Retina (tissue), 1 donor: ENCODE results near the gene PNMA3.
"Not testable (repeated sequence)": the region's sequence is repeated elsewhere in the genome, so short reads cannot be mapped to it uniquely, and the experiment has no call there.

ENCODE experiments used
- DNase-seq: peaks from one replicate; pipeline ENCODE4 v3.0.0-alpha.2; 2016

The PNMA3 gene, protein sequence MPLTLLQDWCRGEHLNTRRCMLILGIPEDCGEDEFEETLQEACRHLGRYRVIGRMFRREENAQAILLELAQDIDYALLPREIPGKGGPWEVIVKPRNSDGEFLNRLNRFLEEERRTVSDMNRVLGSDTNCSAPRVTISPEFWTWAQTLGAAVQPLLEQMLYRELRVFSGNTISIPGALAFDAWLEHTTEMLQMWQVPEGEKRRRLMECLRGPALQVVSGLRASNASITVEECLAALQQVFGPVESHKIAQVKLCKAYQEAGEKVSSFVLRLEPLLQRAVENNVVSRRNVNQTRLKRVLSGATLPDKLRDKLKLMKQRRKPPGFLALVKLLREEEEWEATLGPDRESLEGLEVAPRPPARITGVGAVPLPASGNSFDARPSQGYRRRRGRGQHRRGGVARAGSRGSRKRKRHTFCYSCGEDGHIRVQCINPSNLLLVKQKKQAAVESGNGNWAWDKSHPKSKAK

DNA sequence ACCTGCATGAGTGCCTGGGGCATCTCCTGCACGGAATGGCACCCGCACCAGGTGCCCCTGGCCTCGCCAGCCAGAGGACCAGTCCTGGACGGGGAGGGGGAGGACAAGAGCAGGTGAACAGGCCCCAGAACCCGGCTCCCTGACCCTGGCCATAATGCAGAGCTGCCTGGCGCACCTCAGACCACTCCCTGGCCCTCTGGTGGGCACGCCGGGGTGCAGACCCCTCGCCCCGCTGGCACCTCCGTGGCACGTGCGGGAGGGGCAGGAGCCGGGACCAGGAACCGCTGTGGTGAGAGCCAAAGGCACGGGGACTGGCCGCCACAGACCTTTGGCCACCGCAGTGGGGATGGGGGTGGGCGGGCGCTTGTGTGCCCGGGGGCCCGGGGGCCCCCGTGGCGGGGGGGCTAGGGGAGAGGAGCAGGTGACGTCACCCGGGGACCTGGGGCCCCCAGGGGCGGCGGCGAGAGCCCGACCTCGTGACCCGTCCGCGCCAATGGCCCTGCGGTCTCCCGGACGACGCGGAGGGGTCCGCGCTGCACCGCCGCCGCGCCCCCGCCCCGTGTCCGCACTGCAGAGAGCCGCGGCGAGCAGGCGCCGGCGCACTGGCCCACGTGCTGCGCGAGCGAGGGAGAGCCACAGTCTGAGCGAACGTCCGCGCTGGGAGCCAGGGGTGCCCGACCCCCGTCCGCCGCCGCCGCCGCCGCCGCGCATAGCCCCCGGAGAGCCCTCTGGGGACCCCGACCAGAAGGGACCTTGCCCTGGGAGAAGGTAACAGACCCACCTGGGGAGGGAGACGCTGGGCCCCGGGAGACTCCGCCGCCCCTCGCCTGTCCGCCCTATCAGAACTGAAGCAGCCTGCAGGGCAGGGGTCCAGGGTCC lies at the start of gene PNMA3:
PNMA3 (plus strand) TSS at position 600 of the 879 bp plus-strand sequence. CDS start 586 bp downstream, outside the sequence.
- peak; percentile 65 for DNase-seq

DNA sequence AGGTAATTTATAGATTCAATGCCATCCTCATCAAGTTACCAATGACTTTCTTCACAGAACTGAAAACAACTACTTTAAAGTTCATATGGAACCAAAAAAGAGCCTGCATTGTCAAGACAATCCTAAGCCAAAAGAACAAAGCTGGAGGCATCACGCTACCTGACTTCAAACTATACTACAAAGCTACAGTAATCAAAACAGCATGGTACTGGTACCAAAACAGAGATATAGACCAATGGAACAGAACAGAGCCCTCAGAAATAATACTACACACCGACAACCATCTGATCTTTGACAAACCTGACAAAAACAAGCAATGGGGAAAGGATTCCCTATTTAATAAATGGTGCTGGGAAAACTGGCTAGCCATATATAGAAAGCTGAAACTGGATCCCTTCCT lies 39.1 kb upstream of the PNMA3 start:
- DNase-seq, result not testable (repeated sequence)

DNA sequence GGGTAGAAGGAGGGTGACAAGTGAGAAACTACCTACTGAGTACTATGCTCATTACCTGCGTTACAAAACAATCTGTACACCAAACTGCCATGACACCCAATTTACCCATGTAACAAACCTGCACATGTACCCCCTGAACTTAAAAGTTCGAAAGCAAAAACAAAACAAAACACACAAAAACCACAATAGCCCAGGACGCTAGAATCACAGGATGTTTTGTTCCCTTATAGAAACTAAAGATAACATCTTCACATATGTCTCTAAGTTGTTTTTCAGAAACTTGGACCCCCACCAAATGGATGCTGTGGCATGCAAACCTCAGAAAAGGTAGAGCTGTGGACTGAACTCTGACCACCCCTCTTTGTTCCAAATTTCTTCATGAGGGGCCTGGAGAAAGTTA lies 37.1 kb upstream of the PNMA3 start:
- DNase-seq, result no peak

DNA sequence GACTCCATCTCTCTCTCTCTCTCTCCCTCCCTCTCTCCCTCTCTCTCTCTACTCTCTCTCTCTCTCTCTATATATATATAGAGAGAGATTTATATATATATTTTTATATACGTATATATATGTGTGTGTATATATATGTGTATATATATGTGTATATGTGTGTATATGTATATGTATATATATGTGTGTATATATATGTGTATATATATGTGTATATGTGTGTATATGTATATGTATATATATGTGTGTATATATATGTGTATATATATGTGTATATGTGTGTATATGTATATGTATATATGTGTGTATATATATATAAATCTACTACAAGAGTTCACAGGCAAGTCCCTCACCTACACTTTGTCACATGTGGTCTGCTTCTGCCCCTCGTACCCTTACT lies 29.8 kb upstream of the PNMA3 start:
- DNase-seq, result not testable (repeated sequence)

DNA sequence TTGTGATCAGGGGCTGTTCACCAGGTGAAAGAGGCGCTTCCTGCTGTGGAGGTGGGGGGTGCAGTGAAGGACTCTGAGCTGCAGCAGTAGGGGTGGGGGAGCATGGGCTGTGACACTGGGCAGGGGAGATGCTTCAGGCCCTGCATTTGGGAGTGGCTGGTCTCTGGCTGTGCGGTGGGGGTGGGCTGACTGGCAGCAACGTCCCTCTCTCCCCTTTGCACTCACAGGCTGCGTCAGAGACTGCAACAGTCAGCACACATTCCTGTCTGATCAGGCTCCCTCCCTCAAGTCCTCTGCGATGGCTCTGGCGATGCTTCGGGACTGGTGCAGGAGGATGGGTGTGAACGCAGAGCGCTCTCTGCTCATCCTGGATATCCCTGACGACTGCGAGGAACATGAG lies 27.8 kb upstream of the PNMA3 start:
- not testable (repeated sequence) for DNase-seq

DNA sequence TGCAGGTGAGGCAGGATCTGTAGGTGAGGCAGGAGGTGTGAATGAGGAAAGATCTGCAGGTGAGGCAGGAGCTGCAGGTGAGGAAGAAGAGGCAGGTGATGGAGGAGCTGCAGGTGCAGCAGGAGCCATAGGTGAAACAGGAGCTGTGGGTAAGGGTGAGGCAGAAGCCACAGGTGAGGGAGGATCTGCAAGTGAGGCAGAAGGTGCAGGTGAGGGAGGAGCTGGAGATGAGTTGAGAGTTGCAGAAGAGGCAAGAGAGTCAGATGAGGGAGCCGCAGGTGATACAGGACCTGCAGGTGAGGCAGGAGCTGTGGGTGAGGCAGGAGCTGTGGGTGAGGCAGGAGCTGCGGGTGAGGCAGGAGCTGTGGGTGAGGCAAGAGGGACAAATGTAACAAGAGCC lies 27.1 kb upstream of the PNMA3 start:
- DNase-seq, result no peak

DNA sequence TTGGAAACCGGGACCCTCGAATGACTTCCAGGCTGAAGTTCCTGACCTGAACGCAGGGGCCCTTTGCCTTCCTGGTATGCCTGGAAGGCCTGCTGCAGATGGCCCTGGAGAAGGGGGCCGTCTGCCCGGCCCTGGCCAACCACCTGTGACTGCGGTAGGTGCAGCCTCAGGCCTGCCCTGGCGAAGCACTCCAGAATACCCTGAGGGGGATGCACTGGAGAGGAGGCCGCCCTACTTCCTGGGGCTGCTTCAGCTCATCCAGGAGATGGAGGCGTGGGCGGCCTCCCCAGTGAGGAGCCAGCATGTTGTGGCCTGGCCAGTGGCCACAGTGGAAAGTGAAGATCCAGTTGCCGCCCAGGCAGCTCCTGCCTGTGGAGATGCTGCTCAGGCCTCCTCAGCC lies 26.4 kb upstream of the PNMA3 start:
- DNase-seq, result no peak

DNA sequence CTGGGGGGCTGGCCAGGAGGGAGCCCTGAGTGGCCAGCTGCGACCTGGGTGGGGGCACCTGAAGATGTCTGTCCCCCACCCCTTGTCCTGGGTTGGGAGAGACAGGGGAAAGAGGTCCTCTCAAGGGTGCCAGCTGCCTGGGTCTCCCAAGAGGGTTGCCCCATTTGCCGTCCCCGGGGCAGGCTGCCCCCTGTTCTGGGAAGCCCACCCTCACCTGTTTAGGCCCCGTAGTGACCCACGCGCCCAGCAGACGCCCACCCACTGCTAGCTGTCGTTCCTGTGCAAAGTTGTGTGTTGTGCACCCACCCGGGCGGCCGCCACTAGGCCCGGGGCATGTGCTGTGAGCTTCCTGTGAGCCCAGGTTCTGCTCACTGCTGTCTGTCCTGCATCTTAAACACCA lies 25.5 kb upstream of the PNMA3 start:
- DNase-seq, result no peak

DNA sequence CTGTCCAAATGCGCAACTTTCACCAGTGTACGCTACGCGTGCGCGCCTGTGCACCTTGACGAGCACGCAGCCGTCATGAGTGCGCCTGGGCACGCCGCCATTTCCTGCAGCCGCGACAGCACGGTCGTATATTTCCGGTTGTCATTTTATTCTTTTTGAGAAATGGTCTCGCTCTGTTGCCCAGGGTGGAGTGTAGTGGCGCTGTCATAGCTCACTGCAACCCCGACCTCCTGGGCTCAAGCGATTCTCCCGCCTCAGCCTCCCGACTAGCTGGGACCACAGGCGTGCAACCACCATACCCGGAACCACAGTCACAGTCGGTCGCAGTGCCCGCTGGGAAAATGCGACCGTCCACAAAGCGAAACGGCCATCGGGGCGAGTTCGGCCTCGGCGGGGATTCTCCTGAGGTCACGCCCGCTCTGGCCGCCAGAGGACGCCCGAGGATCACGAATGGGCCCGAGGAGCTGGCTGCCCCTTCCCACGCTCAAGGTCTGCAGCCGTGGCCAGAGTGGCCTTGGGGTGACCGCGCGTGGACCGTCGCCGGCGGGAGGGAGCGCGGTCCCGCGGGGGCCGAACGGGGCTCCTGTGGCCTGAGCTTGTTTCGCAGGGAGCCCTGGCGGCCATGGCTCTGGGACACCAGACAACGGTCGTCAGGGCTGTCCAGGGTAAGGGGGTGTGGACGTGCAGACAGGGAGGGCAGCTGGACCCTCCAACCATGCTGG lies 23.7 kb upstream of the PNMA3 start:
- DNase-seq, result peak; percentile 90

DNA sequence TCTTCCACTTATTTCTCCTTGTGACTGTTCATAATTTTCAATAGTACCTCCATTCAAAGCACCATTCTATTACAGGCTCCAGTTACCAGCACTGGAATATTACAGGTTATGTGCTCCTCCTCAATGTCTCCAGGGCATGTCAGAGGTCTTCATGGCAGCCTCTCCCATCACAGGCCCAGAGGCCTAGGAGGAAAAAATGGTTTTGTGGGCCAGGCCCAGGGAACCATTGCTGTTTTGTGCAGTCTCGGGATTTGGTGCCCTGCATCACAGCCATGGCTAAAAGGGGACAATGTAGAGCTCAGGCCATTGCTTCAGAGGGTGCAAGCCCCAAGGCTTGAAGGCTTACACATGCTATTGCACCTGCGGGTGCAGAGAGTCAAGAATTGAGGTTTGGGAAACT lies 7.2 kb upstream of the PNMA3 start:
- DNase-seq, result no peak

DNA sequence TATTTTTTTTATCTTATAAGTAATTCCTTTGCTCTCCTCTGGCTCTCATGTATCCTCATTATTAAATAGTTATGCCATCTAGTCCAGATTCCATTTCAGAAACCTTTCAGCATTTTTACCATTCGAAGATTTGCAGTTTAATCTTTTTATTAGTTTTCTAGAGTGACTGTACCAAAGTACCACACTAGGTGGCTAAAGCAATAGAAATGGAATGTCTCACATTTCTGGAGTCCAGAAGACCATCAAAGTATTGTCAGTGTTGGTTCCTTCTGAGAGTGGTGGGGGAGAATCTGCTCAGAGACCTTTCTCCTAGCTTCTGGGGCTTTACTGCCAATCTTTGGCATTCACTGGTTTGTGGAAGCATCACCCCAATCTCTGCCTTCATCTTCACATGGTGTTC lies 3.7 kb upstream of the PNMA3 start:
- DNase-seq, result no peak

DNA sequence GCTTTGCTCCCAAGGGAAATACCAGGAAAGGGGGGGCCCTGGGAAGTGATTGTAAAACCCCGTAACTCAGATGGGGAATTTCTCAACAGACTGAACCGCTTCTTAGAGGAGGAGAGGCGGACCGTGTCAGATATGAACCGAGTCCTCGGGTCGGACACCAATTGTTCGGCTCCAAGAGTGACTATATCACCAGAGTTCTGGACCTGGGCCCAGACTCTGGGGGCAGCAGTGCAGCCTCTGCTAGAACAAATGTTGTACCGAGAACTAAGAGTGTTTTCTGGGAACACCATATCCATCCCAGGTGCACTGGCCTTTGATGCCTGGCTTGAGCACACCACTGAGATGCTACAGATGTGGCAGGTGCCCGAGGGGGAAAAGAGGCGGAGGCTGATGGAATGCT lies 1.0 kb downstream of the PNMA3 start:
- DNase-seq, result no peak

DNA sequence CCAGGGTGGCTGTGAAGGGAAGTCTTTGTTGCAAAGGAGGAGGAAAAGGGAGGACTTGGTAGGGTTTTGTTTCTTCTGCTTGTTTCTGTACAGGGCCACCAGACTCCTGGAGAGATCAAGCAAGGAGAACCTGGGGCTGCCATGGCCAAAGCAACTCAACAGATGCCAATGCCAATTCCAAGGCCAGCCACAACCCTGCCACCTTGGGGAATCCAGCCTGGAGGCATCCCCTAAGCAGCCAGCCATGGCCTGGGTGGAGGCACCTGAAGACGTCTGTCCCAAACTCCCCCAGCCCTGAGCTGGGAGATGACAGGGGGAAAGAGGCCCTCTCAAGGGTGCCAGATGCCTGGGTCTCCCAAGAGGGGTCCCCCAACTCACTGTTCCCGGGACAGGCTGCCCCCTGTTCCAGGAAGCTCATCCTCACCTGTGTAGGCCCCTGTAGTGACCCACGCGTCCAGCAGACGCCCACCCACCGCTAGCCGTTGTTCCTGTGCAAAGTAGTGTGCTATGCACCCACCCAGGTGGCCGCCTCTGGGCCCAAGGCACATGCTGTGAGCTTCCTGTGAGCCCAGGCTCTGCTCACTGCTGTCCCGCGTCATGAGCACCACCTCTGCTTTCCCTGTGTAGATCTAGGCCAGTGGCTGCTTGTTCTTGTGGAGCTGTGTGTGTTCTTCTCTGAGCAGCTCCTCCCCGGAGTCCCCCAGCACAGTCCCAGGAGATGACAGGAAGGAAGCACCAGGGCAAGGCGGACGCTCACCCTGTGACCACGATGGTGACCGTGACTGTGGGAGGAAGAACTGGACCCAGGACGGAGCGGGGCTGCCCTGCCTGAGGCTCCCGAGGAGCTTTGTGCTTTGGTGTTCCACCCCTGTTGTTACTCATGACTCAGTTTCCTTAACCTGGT lies 3.2 kb downstream of the PNMA3 start:
- DNase-seq, result no peak

DNA sequence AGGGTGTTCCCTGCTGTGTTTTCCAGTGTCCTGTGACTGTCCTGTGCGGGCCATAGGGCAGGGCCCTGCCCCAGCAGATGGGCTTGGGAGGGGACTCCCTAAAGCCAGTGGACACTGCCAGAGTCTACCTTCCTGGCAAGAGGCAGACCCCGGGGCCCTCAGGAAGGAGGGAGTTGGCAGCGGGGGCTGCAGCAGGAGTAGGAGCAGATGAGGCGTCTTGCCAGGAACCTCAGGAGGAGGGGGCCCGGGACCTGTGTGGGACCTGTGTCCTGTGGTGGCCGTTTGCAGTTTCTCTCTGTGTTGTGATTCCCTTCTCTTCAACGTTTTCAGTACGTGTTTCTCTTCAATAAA lies 3.8 kb downstream of the PNMA3 start:
- no peak for DNase-seq

DNA sequence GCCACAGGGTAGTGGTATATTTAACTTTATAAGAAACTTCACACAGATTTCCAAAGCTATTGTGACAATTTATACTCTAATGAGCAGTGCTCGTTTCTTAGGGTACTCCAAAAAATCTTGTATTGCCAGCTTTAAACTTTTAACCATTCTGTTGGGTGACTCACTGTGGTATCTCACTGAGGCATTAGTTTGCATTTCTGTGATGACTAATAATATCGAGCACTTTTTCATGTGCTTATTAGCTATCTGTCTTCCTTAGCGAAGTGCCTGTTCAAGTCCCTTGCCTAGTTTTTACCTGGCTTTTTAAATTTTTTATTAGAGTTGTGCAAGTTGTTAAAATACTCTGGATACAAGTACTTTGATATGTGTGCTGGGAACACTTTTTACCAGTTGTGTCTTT lies 5.5 kb downstream of the PNMA3 start:
- DNase-seq, result no peak

DNA sequence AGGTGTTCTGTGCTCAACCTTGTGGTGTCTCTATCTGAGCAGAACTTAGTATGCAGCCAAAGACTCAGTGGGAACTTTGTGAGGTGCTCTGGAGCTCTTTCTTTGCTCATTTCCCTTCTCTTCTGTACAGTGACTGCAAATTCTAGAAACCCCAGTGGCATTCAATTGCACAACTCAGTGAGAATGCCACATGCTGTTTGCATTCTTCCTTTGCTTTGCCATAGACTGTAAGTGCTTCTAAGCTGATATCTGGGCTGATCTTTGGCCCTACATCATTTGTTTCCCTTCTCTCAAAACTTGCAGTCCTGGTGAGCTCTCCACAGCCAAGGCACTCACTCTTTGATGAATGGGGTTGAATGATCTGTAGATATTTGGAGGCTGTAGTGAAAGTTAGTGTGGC lies 7.0 kb downstream of the PNMA3 start:
- no peak for DNase-seq

DNA sequence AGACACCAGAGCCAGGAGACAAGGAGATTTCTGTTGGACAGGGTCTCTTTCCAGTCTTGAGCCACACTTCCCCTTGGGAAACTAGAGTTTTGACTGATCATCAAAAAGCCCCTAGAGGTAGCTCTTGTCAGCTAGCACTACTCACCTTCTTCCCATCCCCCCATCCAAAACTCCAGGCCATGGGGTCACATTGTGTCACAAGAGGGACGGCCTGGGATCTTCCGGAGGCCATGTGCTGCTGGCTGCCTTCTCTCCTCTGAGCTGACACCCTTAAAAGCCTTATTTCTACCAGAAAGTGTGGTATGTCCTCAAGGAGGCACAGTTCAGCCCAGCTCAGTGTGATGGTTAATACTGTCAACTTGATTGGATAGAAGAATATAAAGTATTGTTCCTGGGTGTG lies 7.8 kb downstream of the PNMA3 start:
- DNase-seq, result no peak

DNA sequence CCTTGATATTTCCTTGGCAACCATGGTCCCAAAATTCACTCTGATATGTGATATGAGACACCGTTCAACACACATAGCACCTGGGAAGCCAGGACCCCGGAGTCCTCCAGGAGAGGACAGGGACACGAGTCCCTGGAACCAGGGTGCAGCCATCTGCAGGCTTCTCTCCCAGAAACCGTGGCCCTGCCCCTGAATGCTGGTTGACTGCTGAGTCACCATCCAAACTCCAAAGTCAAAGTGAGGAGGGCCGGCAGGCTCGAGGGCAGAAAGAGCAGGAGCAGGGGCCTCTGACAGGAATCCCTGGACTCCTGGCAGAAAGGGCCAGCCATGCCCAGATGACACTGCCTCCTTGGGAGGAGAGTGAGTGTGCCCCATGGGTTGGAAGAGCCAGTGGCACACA lies 9.1 kb downstream of the PNMA3 start:
- DNase-seq, result no peak

DNA sequence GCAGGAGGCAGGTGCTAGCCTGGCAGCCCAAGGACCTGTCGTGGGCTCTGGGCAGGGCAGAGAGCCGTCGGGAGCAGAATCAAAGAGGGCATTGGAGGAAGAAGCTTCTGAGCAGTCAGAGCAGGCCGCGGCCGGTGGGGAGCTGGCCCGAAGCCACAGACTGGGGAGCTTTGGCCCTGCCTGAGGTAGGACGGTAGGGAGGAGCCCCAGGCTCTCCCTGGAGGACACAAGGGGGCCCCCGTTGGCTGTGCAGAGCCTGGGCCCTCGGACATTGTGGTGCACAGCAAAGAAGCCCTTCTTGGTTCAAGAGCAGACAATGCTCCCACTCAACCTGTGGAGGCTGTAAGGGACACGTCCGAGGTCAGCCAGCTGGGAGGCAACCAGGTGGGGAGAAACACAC lies 10.1 kb downstream of the PNMA3 start:
- DNase-seq, result not testable (repeated sequence)

DNA sequence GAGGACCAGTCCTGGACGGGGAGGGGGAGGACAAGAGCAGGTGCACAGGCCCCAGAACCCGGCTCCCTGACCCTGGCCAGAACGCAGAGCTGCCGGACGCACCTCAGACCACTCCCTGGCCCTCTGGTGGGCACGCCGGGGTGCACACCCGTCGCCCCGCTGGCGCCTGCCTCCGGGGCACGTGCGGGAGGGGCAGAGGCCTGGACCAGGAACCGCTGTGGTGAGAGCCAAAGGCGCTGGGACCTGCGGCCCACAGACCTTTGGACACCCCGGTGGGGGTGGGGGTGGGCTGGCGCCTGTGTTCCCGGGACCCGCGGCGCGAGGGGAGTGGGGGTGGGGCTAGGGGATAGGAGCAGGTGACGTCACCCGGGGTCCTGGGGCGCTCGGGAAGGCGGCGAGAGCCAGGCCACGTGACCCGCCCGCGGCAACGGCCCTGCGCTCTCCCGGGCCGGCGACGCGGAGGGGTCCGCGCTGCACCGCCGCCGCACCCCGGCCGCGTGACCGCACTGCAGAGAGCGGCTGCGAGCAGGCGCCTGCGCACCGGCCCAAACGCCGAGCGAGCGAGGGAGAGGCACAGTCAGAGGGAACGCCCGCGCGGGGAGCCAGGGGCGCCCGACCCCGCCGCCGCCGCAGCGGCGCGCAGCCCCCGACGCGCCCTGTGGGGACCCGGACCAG lies 15.8 kb downstream of the PNMA3 start, which contains the start of gene PNMA6A:
PNMA6A (plus strand) TSS at position 546 of the 675 bp plus-strand sequence. CDS start 609 bp downstream, outside the sequence.
- not testable (repeated sequence) for DNase-seq

DNA sequence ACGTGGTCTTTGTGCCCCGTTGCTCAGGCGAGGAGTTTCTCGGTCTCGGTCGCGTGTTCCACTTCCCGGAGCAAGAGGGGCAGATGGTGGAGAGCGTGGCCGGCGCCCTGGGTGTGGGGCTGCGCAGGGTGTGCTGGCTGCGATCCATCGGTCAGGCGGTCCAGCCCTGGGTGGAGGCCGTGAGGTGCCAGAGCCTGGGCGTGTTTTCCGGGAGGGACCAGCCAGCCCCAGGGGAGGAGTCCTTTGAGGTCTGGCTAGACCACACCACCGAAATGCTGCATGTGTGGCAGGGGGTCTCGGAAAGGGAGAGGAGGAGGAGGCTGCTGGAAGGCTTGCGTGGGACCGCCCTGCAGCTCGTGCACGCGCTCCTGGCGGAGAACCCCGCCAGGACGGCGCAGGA lies 17.1 kb downstream of the PNMA3 start:
- not testable (repeated sequence) for DNase-seq
